OCI-LY3 (cell line): ENCODE results near the gene FN1.

Experiments used
- H2AFZ ChIP-seq: fragments of 200-600, 300-600 bp; shearing (Covaris generic); 2 replicates; pipeline ENCODE4 v1.6.0; 2014; ENCODE audit warnings: antibody characterized with exemption, low read depth, low read length
- H3K27ac ChIP-seq: fragments of 200-600, 300-600 bp; sonication (generic); 2 replicates; pipeline ENCODE4 v1.5.1; 2014; ENCODE audit warnings: mild to moderate bottlenecking, low read length, moderate library complexity, mixed read lengths
- H3K27me3 ChIP-seq: fragments of 200-600, 300-600 bp; sonication (generic); 2 replicates; pipeline ENCODE4 v1.6.1; 2014; ENCODE audit warnings: low read depth, low read length, mixed read lengths
- H3K36me3 ChIP-seq: fragments of 200-600, 300-600 bp; sonication (generic); replicated peaks from 2 replicates; pipeline ENCODE3; 2014; ENCODE audit warnings: low read depth, low read length, mixed read lengths
- H3K4me1 ChIP-seq: fragments of 300-600, 200-600 bp; sonication (generic); 2 replicates; pipeline ENCODE4 v1.6.1; 2014; ENCODE audit warnings: low read length, mixed read lengths
- H3K4me2 ChIP-seq: fragments of 200-600, 300-600 bp; sonication (generic); 2 replicates; pipeline ENCODE4 v1.6.1; 2014; ENCODE audit warnings: low read length, mixed read lengths
- H3K4me3 ChIP-seq: fragments of 300-600, 200-600 bp; sonication (generic); 2 replicates; pipeline ENCODE4 v1.5.1; 2014; ENCODE audit warnings: antibody characterized with exemption, mild to moderate bottlenecking, low read length, moderate library complexity
- H3K79me2 ChIP-seq: fragments of 300-600, 200-600 bp; shearing (Covaris generic); 2 replicates; pipeline ENCODE4 v1.6.1; 2014; ENCODE audit warnings: mild to moderate bottlenecking, low read length, mixed read lengths
- H3K9ac ChIP-seq: fragments of 300-600, 200-600 bp; shearing (Covaris generic); 2 replicates; pipeline ENCODE4 v1.6.0; 2014; ENCODE audit warnings: mild to moderate bottlenecking, low read length, moderate library complexity
- H3K9me3 ChIP-seq: fragments of 200-600, 300-600 bp; shearing (Covaris generic); 2 replicates; pipeline ENCODE4 v1.6.1; 2014; ENCODE audit warnings: low read length, mixed read lengths; ENCODE audit not compliant: insufficient read depth
- H4K20me1 ChIP-seq: fragments of 200-600, 300-600 bp; sonication (generic); 2 replicates; pipeline ENCODE4 v1.6.1; 2016; ENCODE audit warnings: low read length, mixed read lengths; ENCODE audit not compliant: insufficient read depth
- CTCF ChIP-seq: fragments of 200-600, 300-600 bp; sonication (generic); IDR thresholded peaks from 2 replicates; pipeline ENCODE4 v1.5.1; 2014; ENCODE audit warnings: antibody characterized with exemption, low read length, low read depth
- EZH2phosphoT487 ChIP-seq: fragments of 200-600 bp; shearing (Covaris generic); IDR thresholded peaks from 2 replicates; pipeline ENCODE4 v1.6.1; 2018; ENCODE audit warnings: antibody characterized with exemption, mixed run types, low read depth

The FN1 gene

GRCh38 chr2:215428060-215428910, 7.6 kb downstream of the FN1 start:
- Histone ChIP-seq H3K4me2 (no peak overlapping the region), H4K20me1 (no peaks in the 10 kb centered on the region), H2AFZ (no peak overlapping the region), H3K9ac (no peak overlapping the region), H3K36me3 (no peaks in the 10 kb centered on the region), H3K27ac (no peak overlapping the region), H3K27me3 (no peaks in the 10 kb centered on the region), H3K79me2 (no peaks in the 10 kb centered on the region), H3K9me3 (no peaks in the 10 kb centered on the region), H3K4me3 (no peak overlapping the region), H3K4me1 (no peaks in the 10 kb centered on the region)
- TF ChIP-seq EZH2phosphoT487 (no peak), CTCF (no peak)

GRCh38 chr2:215427585-215427984, 8.3 kb downstream of the FN1 start:
- Histone ChIP-seq H3K9ac (no peak overlapping the region), H3K36me3 (no peaks in the 10 kb centered on the region)

GRCh38 chr2:215425021-215425782, 10.7 kb downstream of the FN1 start:
- H3K4me3 ChIP-seq = no peak overlapping the region
- no peak overlapping the region for H3K9ac ChIP-seq
- H3K36me3 ChIP-seq = no peaks in the 10 kb centered on the region
- no peaks in the 10 kb centered on the region for H3K4me1 ChIP-seq
- no peak overlapping the region for H3K4me2 ChIP-seq
- H3K9me3 ChIP-seq = no peaks in the 10 kb centered on the region
- TF ChIP-seq CTCF (no peak), EZH2phosphoT487 (no peak)
- H3K27me3 ChIP-seq = no peaks in the 10 kb centered on the region
- H3K79me2 ChIP-seq = no peaks in the 10 kb centered on the region
- H3K27ac ChIP-seq = no peak overlapping the region
- H4K20me1 ChIP-seq = no peaks in the 10 kb centered on the region
- H2AFZ ChIP-seq = no peak overlapping the region

More at GRCh38 chr2:215427585-215427984, 8.3 kb downstream of the FN1 start:
- no peak overlapping the region for H3K27ac ChIP-seq
- H3K4me3 ChIP-seq = no peak overlapping the region
- H3K79me2 ChIP-seq = no peaks in the 10 kb centered on the region
- no peaks in the 10 kb centered on the region for H4K20me1 ChIP-seq
- no peak overlapping the region for H3K4me2 ChIP-seq
- no peaks in the 10 kb centered on the region for H3K4me1 ChIP-seq
- H3K9me3 ChIP-seq = no peaks in the 10 kb centered on the region
- no peak overlapping the region for H2AFZ ChIP-seq
- no peaks in the 10 kb centered on the region for H3K27me3 ChIP-seq
- no peak for TF ChIP-seq CTCF
- TF ChIP-seq EZH2phosphoT487 = no peak

GRCh38 chr2:215423928-215424540, 11.8 kb downstream of the FN1 start:
- Histone ChIP-seq H3K79me2 (no peaks in the 10 kb centered on the region), H3K36me3 (no peaks in the 10 kb centered on the region), H3K4me3 (no peak overlapping the region), H3K9ac (no peak overlapping the region), H3K27me3 (no peaks in the 10 kb centered on the region), H3K4me1 (no peaks in the 10 kb centered on the region), H3K9me3 (no peaks in the 10 kb centered on the region), H4K20me1 (no peaks in the 10 kb centered on the region), H3K4me2 (no peak overlapping the region), H2AFZ (no peak overlapping the region), H3K27ac (no peak overlapping the region)
- TF ChIP-seq EZH2phosphoT487 = no peak
- no peak for TF ChIP-seq CTCF
